A375 (cell line): ENCODE data around the gene IDI2. TPM values are rescaled to one million over a fixed set of nuclear protein-coding genes. Genes with fewer than 3 reads are reported as not detected.

Experiments used
- total RNA-seq: library from RNA; depleted of rRNA; stranded (reverse); fragments of >200 nt; shearing (Covaris generic); gene quantifications from 2 replicates; pipeline ENCODE4 v1.2.3, GENCODE V29; 2014; rRNA removed

IDI2 gene
- total RNA-seq = not detected in 2 replicates

GRCh38 chr10:1025683-1026082, at the start of gene IDI2:
Gene IDI2, minus strand, starts transcription at chr10:1025859. Its CDS starts 1,136 bp downstream, at chr10:1024723.

GRCh38 chr10:1056326-1057105, 30.9 kb upstream of the IDI2 start, which contains the start of gene WDR37:
Gene WDR37, plus strand, starts transcription at chr10:1056385. Its CDS starts 15,771 bp downstream, at chr10:1072156.

GRCh38 chr10:1048732-1049424, 23.2 kb upstream of the IDI2 start, which contains the start of gene IDI1:
Gene IDI1, minus strand, starts transcription at chr10:1049119. Its CDS starts 116 bp downstream, at chr10:1049003.

GRCh38 chr10:987870-988666, 37.6 kb downstream of the IDI2 start, which contains the start of gene GTPBP4:
Gene GTPBP4, plus strand, starts transcription at chr10:988434. Its CDS starts 46 bp downstream, at chr10:988480.

Other genes with a start within 250 kb of the IDI2 start
- 34.1 and 38.9 TPM in 2 replicates for gene LARP4B, start 94.2 kb downstream of the IDI2 start, total RNA-seq
- gene GTPBP4, start 37.4 kb downstream of the IDI2 start, total RNA-seq = 165 and 174 TPM in 2 replicates
- 20.6 and 23.8 TPM in 2 replicates for gene IDI1, start 23.3 kb upstream of the IDI2 start, total RNA-seq
- 8.5 and 10.6 TPM in 2 replicates for gene WDR37, start 30.5 kb upstream of the IDI2 start, total RNA-seq